Measurements from ENCODE around the gene SLC6A3. TPM values are rescaled to one million over a fixed set of nuclear protein-coding genes. Genes with fewer than 3 reads are reported as not detected.

Gene SLC6A3
- total RNA-seq, 2 donors from 2014 or later = 0.16 TPM; not detected in 1

DNA sequence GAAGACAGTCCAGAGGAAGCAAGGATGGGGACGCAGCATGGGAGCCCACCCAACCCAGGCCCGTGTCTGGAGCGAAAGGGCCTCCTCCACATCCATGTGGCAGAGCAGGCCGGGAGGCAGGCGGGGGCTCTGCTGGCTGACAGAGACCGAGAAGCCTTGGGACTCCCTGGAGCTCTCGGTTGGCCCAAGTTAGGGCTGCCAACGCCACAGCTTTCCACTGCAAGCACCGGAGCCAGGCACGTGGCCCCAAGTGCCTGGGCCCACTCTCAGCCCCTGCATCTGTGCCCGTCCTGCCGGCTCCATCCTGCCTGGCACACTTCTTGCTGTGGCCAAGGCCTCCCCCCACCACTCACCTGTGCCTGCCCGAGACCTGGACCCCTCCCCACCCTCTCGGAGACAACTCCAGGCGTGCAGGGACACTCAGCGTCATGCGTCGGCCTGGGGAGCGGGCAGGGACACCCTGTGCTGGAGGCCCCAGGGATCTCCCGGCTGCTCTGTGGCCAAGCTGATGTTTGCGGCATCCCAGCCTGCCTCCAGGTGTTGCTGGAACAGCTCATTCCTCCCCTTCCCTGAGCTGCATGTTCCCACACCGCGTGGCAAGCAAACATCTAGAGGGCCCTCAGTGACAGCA is 31.5 kb downstream of the SLC6A3 start:
- H3K4me3 ChIP-seq = no peak overlapping the region
- no peak overlapping the region for H3K27ac ChIP-seq
- H3K4me1 ChIP-seq = no peaks in the 10 kb centered on the region
- H3K36me3 ChIP-seq = no peaks in the 10 kb centered on the region
- H3K27me3 ChIP-seq = no peaks in the 10 kb centered on the region
- no peak for DNase-seq (ENCODE audit: low spot score)
- TF ChIP-seq CTCF (IDR thresholded peaks at IDR 0.05) = no peak
- H3K9me3 ChIP-seq = no peaks in the 10 kb centered on the region

GRCh38 chr5:1413211-1413610 is 32.0 kb downstream of the SLC6A3 start:
- no peak for DNase-seq (ENCODE audit: low spot score)
- Histone ChIP-seq H3K36me3 (no peaks in the 10 kb centered on the region), H3K27ac (no peak overlapping the region), H3K4me3 (no peak overlapping the region), H3K27me3 (no peaks in the 10 kb centered on the region), H3K9me3 (no peaks in the 10 kb centered on the region), H3K4me1 (no peaks in the 10 kb centered on the region)
- TF ChIP-seq CTCF (IDR thresholded peaks at IDR 0.05) = no peak

DNA sequence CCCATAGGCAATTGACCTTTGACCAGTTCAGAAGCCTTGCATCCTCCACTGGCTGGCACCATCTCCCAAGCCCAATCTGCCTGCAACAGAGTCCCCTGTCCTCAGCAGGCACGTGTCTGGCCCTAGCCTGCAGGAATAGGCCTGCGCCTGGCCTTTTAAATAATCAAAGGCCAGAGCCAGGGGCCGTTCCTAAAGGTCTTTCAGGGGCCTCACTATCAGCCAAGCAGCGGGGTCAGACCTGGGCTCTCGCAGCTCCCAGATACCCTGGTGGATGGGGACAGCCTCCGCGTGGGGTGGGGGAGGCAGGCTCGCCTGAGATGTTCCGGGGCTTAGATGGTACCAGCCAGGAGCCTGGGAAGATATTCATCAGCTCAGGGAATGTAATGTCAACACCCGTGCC is 32.6 kb downstream of the SLC6A3 start:
- Histone ChIP-seq H3K27me3 (no peaks in the 10 kb centered on the region), H3K36me3 (no peaks in the 10 kb centered on the region), H3K27ac (no peak overlapping the region), H3K4me3 (no peak overlapping the region), H3K9me3 (no peaks in the 10 kb centered on the region), H3K4me1 (no peaks in the 10 kb centered on the region)
- DNase-seq (ENCODE audit: low spot score) = no peak
- TF ChIP-seq CTCF (IDR thresholded peaks at IDR 0.05) = no peak

DNA sequence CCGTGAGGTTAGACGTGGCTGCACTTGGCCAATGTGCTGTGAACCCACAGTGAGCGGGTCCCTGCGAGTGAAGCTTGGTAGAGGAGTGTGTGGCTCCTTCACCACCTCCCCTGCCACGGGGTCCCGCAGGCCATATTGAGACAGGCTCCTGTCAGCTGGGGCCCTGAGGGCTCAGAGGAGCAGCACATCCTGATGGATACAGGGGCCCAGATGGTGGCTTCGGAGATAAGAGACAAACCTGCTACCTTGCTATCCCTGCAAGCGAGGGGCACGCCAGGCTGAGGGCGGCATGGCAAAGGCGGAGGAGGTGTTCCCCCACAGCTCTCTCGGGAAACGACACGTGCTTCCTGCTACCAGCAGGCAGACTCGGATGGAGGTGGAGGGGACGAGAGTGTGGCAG is 33.1 kb downstream of the SLC6A3 start:
- H3K27me3 ChIP-seq = no peaks in the 10 kb centered on the region
- no peaks in the 10 kb centered on the region for H3K9me3 ChIP-seq
- H3K4me1 ChIP-seq = no peaks in the 10 kb centered on the region
- no peak for TF ChIP-seq CTCF (IDR thresholded peaks at IDR 0.05)
- H3K36me3 ChIP-seq = no peaks in the 10 kb centered on the region
- no peak for DNase-seq (ENCODE audit: low spot score)
- H3K27ac ChIP-seq = no peak overlapping the region
- no peak overlapping the region for H3K4me3 ChIP-seq

- no peak for TF ChIP-seq CTCF (IDR thresholded peaks at IDR 0.05)
- DNase-seq (ENCODE audit: low spot score) = no peak
- Histone ChIP-seq H3K4me1 (no peaks in the 10 kb centered on the region), H3K36me3 (no peaks in the 10 kb centered on the region), H3K27me3 (no peaks in the 10 kb centered on the region), H3K9me3 (no peaks in the 10 kb centered on the region), H3K4me3 (no peak overlapping the region), H3K27ac (no peak overlapping the region)
Observed at GRCh38 chr5:1411099-1411498, 34.1 kb downstream of the SLC6A3 start.

All from right atrium auricular region (tissue), 2 donors.